Activated CD4-positive, alpha-beta T cell treated with anti-CD3 and anti-CD28 coated beads for 1 hour (primary cell): ENCODE data around the gene FOXP1.

Experiments
- DNase-seq: peaks from one replicate; pipeline ENCODE4 v3.0.0-alpha.2; 2020

Gene FOXP1

DNA sequence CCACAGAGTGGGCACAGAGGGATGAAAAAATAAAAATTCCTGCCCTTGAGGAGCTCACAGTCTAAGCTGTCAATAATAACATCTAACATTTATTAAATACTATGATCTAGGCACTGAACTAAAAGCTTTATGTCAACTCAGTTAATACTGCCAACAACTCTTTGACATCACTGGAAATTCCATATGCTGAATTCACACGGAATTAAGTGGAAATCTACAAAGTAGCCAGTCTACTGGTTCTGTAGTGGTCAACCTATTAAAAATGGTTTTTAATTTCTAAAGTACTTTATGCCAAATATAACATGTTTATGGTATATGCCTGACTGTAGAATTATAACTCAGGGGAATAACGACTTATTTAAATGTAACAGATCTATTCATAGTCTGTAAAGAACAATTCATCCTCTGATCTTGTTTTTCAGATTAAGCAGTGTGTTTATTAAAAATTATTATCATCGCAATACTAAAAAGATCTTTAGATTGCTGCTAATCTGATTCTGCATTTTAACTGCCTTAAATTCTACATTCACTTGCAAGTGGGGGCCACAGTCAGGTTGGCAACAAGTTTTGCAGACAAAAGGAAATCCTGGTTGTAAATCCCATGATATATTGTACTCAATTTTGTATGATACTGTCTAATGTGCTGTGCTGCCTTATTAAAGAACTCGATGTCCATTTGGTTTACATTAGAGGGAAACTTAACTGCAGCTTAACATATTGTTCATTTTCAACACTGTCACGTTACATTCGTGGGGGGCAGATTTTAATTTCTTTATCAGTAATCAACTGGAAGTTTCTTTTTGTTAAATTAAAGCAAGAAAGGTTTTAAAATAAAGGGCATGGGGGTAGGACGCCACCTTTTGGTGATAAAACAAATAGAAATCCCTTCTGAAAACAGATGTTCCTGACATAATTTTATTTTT is 2.6 kb upstream of the FOXP1 start:
- DNase-seq: no peak

DNA sequence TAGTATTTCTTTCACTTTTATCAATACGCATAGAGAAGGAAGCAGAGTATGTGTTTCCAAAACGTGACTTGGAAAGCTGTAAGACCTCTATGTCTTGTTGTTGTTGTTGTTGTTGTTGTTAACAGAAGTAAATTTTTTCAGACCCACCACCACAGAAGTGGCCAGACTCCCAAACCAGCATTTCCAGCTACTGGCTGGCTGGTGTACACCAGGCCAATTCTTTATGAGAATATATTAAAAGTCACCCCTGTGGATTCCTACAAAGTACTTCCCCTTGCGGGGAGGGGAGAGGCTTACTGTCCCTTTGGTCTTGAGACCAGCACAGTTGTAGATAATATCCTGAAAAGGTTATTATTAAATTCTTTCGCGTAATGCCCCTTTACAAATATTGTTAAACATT is 1.6 kb upstream of the FOXP1 start:
- DNase-seq: no peak

DNA sequence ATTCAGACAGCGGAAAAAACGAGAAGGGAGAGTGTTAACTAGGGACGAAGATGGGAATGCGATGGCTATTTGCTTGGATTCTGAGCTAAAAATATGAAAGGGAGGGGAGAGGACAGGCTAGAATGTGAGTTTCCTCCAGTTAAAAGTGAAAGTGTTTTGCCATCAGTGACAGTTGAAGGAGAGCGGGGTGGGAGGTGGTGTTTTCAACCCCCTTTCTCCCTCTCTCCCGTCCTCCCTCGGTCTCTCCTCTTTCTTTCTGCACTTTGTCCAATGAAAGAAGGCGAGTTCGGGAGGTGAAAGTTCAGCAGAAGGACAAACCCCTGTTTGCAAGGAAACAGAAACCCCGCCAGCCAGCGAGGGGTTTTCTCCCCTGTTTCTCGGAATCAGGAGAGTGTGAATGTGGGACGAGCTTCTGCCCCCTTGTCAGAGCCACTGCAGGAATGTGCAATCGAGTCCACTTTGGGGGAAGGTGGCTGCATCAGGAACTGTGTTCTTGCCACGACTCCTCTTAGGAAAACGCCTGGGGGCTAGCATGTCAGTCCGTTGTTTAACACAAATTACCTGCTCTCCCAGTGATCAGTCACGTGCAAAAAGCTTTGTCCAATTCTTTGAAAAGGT is 975 bp upstream of the FOXP1 start:
- no peak for DNase-seq

DNA sequence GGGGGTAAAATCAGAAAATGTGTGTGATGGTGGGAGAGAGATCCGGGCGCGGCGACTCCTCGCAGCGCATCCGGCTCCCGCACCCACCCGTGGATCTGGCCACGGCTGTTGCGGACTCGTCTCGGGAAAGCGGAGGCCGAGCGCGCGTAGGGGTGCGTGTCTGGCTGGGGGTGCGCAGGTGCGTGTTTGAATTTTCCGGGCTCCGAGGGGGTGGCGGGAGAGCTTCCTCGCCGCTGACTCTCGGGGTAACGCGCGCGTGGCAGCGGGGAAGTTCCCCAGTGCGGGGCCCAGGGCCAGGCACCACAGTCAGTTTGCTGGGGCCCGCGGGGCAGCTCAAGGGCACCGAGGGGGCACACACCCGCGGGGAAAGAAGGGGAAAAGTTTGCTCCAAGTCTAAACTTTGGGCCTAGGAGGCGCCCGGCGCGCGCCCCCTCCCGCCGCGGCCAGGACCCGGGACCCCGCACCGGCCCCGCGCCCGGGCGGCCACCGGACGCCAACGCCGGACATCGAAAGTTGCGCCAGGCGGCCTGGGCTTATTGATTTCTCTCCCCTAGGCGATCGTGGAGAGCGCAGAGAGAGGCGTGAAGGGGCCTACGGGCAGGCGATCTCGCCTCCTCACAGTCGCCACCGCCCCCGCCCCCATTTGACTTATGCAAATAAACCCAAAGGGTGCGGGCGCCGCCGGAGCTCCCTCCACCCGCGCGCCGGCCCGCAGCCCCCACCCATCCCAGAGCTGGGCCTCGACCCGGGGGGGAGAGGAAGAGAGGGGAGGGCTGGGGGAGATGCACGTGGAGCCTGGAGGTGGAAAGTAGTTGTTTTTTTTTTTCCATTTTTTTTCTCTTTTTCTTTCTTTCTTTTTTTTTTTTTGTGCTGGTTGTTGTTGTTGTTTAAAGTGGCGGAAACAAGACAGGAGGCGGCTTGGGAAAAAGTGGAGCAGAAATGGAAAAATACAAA is 639 bp downstream of the FOXP1 start:
- peak; percentile 39 for DNase-seq

DNA sequence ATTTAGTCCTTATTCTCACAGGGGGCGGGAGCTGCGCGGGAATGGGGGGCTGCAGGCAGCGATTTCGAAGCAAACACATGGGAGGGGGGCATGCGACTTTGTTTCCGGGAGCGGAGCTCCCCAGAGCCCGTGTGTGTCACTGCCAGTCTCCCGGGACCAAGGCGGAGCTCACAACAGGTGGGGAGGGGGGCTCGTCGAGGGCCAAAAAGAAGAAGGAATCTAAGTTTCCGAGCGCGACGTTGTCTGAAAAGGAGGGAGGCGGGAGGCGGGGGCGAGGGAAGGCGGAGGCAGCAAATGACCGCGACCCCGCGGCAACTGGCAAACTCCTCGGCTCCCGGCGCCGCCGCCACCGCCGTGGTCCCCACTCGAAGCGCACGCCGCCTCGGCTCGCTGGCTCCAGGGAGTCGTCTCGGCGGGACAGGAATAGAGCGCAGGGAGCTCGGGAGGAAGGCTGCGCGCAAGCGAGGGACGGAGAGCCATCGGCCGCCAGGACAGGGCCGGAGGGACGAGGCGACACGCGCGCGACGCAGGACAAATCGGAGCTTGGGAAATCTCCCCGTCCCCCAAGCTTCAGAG is 1.4 kb downstream of the FOXP1 start:
- DNase-seq: no peak

DNA sequence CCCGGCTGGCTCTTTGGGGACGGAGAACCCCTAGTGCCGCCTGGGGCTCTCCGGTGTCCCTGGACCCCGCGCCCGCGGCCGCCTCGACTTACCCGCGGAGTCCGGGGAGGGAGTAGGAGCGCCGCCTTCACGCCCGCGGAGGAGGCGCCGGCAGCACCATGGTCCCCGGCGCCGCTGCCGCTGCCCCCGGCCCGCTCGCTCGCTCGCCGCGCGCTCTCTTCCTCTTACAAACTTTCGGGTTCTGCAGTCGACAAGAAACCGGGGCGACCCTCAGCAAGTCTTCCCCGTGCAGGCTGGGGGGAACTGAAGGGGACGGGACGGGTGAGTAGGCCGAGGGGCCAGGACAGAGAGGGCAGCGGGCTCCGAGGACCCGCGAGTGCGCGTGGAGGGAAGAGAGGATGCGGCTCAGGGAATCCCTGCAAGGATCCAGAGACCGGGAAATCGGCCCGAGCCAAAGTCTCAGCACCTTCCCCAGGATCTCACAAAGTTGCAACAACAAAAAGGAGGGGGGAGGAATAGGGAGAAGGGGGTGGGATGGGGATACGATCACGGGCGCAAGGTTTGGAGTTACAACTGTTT is 2.0 kb downstream of the FOXP1 start:
- no peak for DNase-seq

DNA sequence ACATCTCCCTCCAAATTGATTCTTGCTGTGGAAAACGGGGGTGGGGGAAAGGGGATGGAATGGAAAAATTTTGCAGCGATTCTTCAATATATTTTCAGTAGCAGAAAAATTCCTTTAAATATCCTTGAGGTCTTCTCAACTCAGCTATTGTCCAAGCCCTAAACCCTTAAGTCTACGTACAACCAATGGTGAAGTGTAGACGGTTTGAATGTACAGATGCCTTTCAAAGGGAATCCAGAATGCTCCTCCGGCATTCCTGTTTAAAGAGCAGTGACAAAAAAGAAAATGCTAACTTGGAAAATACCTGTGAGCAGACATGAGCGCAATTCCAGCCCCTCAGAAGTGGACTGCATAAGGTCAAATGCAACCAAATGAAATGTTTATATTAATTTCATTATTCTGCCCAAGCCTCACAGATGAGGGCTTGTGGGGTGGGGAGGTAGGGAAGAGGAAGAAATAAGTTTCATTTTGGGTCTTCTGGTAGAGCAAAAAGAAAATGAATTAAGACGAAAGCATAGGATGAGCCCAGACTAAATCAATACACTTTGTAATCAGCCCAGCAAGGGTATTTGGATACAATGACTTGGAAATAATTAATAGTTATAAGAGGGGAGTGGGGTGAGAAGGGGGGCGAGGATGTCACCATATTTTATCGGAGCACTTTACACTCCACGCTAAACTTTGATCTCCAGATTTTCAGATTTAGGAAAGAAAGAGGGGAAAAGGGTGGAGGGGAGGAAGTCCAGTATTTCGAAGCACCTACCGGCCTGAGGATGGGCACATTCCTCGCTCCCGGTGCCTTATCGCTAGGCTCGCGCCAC is 2.7 kb downstream of the FOXP1 start:
- DNase-seq: no peak

DNA sequence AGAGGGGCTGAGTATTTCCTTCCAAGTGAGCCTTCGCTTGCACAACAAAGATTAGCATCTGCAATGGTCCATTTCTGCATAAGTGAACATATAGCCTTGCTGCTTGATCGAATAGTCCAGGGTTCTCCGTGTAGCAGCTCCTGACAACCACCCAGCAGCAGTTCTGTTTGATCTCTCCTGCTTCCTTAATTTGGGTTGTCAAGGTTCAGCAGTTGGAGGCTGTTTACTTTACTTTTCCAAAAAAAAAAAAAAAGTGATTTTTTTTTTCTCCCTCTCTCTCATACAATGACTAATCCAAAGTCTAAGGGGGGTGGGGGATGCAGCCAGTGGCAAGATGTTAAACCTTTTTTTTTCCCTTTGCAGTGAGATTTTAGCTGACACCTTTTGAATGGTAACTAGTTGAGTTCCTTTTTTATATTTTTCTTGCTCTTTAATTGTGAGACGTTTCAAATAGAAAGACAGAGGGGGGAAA is 3.6 kb downstream of the FOXP1 start:
- DNase-seq: no peak

DNA sequence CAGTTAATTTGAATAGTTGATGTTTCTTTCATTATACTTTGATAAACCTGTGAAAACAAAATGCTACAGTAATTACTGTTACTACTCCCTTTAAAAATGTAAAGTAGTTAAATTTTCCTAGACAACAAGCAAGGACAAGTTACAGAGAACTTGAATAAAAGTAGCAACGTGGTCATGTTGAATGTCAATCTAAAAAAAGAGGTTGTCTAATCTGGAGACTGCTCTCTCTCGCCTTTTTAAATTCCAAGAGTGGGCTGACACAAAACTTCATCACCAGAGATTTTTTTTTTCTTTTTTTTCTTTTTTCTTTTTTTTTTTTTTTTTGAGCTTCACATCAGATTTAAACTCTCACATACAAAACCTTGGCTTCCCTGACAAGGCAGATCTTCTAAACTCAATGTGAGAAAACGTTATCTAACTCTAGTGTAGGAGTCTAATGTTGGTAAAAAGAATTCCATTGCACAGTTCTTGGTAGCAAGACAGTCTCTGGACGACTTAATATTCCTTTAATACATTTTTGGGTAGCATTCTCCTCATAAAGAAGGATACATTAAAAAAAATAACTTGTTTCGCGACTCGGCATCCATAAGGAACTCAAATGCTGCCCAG is 4.1 kb downstream of the FOXP1 start:
- DNase-seq: no peak

DNA sequence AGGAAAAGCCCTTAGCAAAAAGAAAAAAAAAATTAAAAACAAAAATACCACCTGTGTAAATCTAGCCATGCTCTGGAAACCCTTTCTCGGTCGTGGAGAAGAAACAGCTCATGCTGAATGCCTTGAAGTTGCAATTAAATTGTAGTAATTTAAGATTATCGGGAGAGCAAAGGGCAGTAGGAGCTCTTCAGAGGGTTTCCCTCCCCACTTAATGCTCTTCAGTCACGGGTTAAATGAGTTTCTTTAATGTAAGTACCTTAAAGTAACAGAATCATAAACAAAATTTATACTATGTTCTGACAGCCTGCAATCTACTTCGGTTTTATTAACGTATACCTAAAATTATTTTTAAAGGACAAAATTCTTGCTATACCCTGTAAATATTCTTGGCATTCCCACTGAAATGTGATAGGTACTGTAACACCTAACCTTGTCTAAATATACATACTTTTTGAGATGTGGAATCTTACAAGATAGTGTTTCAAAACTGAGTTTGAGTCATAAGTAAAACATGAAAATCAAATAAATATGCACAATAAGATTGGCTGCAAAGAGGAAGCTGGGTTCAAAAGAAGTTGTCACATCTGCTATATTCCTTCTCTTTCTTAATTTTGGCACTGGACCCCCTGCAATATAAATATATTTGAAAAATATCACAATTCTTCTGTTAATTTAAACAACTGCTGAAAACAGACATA is 5.3 kb downstream of the FOXP1 start:
- no peak for DNase-seq

DNA sequence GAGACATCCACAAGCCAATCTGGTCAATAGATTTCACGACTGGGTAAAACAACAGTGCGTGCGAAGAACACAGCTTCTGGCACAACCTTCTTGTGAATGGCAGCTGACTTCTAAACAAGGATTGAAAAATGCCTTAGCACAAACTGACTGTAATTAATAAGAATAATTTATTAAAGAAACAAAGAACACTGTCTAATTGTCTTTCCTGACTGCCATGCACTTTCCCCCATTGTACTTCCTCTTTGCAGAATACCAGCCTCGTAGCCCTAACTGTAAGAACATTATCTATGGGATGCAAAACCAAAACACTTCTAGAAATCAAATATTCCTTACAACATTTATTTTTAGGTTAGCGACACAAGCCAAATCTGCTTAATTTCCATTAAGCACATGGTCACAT is 6.5 kb downstream of the FOXP1 start:
- no peak for DNase-seq

DNA sequence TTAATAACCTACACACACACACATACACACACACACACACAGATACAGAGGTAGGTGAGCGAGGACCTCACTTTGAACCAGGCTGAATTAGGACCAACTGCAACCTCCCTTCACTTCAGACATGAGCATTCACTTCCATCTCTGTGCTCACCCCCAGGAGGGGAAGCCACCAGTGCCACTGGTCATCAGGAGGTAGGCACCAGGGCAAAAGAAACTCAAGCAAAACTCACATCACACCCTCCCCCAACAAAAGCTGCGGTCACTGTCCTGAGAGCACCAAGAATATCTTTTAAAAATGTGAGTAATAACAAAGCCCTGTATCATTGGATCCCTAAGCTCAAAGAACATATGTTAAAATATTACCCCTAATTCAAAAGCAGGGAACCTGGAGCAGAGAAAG is 8.1 kb downstream of the FOXP1 start:
- no peak for DNase-seq

DNA sequence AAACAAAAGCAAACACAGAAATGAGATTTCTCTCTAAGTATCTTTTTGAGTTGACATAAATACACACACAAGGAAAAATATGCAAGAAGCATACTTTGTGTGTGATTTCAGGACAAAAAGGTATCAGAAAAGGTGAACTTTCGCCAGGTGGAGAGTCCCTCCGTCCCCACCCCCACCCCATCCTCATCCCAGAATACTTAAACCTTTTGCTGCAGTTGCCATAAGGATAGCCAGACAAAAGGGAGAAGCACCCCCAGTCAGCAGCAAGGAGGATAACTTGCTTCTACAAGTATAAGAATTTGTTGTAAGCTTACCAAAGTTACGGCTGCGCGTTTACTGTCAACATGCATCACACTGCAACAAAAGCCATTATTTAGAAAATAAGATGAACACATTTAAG is 10.3 kb downstream of the FOXP1 start:
- no peak for DNase-seq

DNA sequence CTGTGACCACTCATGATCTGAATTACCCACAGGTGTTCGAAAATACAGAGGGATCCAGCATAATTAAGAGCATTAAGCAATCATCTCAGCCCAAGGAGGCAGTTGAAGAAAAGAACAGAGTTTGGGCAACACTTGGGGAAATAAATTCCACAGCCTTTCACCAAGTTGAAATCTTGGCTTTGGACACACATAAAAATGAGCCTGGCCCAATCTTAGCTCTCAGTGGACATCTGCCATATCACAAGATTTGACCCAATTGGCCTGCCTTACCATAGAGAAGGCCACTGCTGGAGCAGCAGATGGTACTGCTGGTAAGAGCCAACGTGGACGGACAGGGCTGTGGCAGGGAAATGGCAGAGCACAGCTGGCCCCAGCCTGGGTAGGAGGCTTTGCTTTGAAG is 13.0 kb downstream of the FOXP1 start:
- DNase-seq: no peak

DNA sequence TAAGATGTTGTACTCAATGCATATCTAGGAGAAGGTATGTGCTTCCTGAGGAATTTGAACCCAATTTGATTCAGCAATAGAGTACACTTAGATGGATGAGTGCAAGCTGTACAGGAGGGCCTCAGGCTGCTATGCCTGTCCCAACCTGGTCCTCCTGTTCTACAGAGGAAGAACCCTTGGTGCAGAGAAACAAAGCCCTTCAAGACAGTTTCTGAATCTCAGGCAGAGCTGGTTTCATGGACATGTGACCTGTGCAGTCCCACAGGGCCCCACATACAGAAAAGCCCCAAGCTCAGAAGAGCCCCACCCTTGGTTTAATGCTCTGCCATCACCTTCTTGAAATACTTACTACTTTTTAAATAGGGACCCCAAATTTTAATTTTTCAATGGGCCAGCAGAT is 15.3 kb downstream of the FOXP1 start:
- no peak for DNase-seq

DNA sequence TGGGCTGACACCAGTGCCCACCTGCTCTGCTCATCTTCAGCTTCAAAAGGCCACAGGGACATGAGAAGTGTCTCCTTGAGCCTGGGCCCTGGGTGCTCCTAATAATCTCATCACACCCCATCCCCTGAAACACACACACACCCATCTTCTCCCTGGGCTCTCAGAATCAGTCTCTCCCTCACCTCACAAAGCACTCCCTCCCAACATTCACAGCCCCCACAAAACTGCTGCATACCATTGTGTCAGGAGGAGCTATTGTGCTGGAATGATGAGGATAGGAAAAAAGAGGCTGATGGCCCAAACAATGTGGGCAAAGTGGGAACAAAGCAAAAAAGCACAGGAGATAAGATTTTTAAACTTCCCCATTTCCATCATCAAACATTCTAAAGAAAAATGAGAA is 16.8 kb downstream of the FOXP1 start:
- DNase-seq: no peak

DNA sequence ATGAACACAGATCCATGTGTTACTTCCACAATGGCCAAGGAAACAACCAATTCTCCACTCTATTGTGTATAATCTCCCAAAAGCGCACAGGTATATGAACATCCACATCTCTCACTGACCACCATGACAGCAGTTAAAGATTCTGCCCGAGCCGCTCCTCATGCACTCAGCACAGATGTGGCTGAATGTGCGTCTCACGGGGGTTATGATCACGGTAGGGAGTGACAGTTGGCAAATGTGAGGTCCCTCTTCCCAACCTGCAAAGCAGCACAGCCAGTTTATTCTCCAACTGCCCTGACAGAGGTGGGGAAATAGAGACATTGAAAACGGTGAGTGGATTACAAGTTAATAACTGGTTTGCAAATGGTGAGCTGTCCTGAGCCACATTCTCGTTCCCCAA is 17.6 kb downstream of the FOXP1 start:
- no peak for DNase-seq

DNA sequence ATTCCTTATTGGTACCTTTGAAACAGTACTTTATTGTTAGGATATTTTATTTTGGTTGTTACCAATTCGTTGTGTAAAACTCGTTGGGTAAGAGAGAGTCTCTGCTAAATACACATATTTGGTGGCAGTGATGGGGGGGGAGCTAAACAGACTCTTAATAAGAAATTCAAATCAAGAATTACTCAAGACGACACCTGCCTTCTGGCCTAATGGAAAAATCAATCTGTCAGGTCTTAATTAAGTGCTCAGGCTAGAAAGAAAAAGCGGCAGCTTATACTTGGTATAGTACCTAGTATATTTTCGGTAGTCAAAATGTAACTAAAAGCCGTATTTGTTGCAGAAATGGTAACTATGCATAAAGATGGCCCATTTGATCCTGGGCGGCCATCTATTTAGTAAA is 18.2 kb downstream of the FOXP1 start:
- DNase-seq: no peak

DNA sequence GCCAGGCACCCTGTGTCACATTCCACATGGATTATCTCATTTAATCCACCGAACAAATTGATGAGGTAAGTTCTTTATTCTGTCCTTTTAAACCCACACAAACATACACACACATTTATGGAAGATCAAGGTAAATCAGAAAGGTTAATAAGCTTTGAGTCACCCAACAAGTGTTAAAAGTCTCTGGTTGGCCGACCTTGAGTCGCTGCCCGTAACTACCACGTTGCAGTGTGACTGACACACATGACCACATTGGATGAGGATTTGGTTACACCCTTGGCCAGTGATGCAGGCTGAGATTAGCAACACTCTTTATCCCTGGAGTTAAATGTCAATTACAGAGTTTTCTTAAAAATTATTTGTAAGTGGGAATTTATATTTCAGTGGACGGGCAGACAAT is 19.2 kb downstream of the FOXP1 start:
- no peak for DNase-seq

DNA sequence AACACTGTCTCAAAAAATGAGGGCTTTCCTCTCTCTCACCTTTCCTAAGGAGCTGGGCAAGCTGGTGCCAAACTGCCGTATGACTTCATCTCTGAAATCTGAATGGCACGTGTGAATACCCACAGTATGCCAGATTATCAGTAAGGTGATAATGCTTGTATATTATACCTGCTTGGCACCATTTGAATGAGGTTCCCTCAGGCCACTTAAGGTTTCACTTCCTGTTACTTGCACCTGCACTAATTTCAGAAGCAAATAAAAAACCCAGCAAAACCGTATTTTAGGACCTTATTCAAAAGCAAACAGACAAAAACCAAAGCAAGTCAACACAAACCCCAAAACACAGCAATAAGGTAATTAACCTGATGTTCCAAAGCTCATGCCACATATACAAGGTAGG is 19.7 kb downstream of the FOXP1 start:
- DNase-seq: no peak

DNA sequence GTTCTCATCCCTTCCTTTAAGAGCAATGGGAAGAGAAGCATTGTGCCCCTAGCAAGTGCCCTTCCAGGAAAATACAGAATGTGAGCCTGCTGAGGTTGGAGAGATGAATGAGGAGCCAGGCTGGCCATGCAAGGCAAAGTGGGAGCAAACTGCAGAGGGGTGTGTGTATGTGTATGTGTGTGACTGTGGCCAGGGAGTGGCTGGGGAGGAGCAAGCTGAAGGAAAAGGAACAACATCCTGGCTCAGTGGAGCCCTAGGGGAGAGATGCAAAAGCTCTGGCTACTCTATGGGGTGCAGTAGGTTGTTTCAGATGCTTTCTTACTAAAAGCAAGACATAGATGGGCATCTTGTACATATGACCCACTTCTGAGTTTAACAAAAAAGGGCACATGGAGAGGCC is 20.6 kb downstream of the FOXP1 start:
- no peak for DNase-seq
